Neural cell (in vitro differentiated cells): ENCODE measurements around the gene SERINC5. TPM values are rescaled to one million over a fixed set of nuclear protein-coding genes. Genes with fewer than 3 reads are reported as not detected.

Source experiments
- H2AFZ ChIP-seq: fragments of 200-600, 300-800 bp; sonication (generic), shearing (Covaris generic); 2 replicates; pipeline ENCODE4 v1.6.0; 2014; ENCODE audit warnings: low read depth, mild to moderate bottlenecking, antibody characterized with exemption, low read length, moderate library complexity
- H3F3A ChIP-seq: fragments of 200-600 bp; shearing (Covaris generic); 2 replicates; pipeline ENCODE4 v1.6.1; 2016; ENCODE audit warnings: mild to moderate bottlenecking, moderate library complexity, mixed read lengths, antibody characterized with exemption, low read length; ENCODE audit not compliant: insufficient read depth, poor library complexity, severe bottlenecking
- H3K27ac ChIP-seq: fragments of 200-600, 300-800 bp; sonication (generic), shearing (Covaris generic); 2 replicates; pipeline ENCODE4 v1.5.1; 2014; ENCODE audit warnings: mild to moderate bottlenecking, low read length, moderate library complexity
- H3K27me3 ChIP-seq: fragments of 300-800, 200-600 bp; sonication (generic), shearing (Covaris generic); 2 replicates; pipeline ENCODE4 v1.6.0; 2014; ENCODE audit warnings: mild to moderate bottlenecking, low read depth, low read length, moderate library complexity; ENCODE audit not compliant: insufficient read depth
- H3K36me3 ChIP-seq: fragments of 300-800, 200-600 bp; sonication (generic), shearing (Covaris generic); 2 replicates; pipeline ENCODE4 v1.5.1; 2014; ENCODE audit warnings: mild to moderate bottlenecking, antibody characterized with exemption, low read length, moderate library complexity; ENCODE audit not compliant: insufficient read depth
- H3K4me2 ChIP-seq: fragments of 300-800, 200-600 bp; sonication (generic), shearing (Covaris generic); 2 replicates; pipeline ENCODE4 v1.6.0; 2014; ENCODE audit warnings: mild to moderate bottlenecking, low read length
- H3K4me3 ChIP-seq: fragments of 300-800, 200-600 bp; sonication (generic), shearing (Covaris generic); 2 replicates; pipeline ENCODE4 v1.5.1; 2014; ENCODE audit warnings: mild to moderate bottlenecking, low read length, moderate library complexity
- H3K79me2 ChIP-seq: fragments of 200-600 bp; shearing (Covaris generic); replicated peaks from 2 replicates; pipeline ENCODE4 v1.6.0; 2014; ENCODE audit warnings: mild to moderate bottlenecking, low read length, moderate library complexity; ENCODE audit not compliant: insufficient read depth
- H3K9ac ChIP-seq: fragments of 300-800, 200-600 bp; sonication (generic), shearing (Covaris generic); 2 replicates; pipeline ENCODE4 v1.6.1; 2016; ENCODE audit warnings: mild to moderate bottlenecking, low read length, mixed read lengths
- H3K9me2 ChIP-seq: fragments of 200-600 bp; shearing (Covaris generic); 2 replicates; pipeline ENCODE4 v1.6.1; 2016; ENCODE audit warnings: mild to moderate bottlenecking, low read length, mixed read lengths; ENCODE audit not compliant: insufficient read depth
- H3K9me3 ChIP-seq: fragments of 200-600, 300-800 bp; sonication (generic), shearing (Covaris generic); 2 replicates; pipeline ENCODE4 v1.6.1; 2016; ENCODE audit warnings: mild to moderate bottlenecking, mixed run types, low read length, moderate library complexity, mixed read lengths
- H4K20me1 ChIP-seq: fragments of 200-600 bp; shearing (Covaris generic); 2 replicates; pipeline ENCODE4 v1.6.1; 2016; ENCODE audit warnings: mild to moderate bottlenecking, mixed run types; ENCODE audit not compliant: insufficient read depth
- CTCF ChIP-seq: fragments of 450-650 bp; IDR thresholded peaks from 2 replicates; pipeline ENCODE4 v1.5.1; 2014; ENCODE audit warnings: antibody characterized with exemption, mild to moderate bottlenecking, moderate library complexity; ENCODE audit not compliant: poor library complexity, severe bottlenecking
- EZH2 ChIP-seq: fragments of 200-600, 300-800 bp; shearing (Covaris generic), sonication (generic); IDR thresholded peaks from 2 replicates; pipeline ENCODE4 v1.6.1; 2014; ENCODE audit warnings: antibody characterized with exemption, low read length, borderline replicate concordance, mild to moderate bottlenecking; ENCODE audit not compliant: insufficient read depth, poor library complexity, severe bottlenecking
- MXI1 ChIP-seq: fragments of 450-650 bp; conservative IDR thresholded peaks from 2 replicates; pipeline ENCODE4 v1.6.1; 2014; ENCODE audit warnings: antibody characterized with exemption, mild to moderate bottlenecking; ENCODE audit not compliant: poor library complexity, severe bottlenecking
- POLR2AphosphoS5 ChIP-seq: IDR thresholded peaks from 2 replicates; pipeline ENCODE4 v1.6.1; 2012
- REST ChIP-seq: IDR thresholded peaks from 2 replicates; pipeline ENCODE4 v1.6.1; 2012; ENCODE audit warnings: borderline replicate concordance
- SMC3 ChIP-seq: fragments of 450-650 bp; conservative IDR thresholded peaks from 2 replicates; pipeline ENCODE4 v1.6.1; 2014; ENCODE audit warnings: antibody characterized with exemption, mild to moderate bottlenecking, moderate library complexity; ENCODE audit not compliant: poor library complexity
- TAF1 ChIP-seq: IDR thresholded peaks from 2 replicates; pipeline ENCODE4 v1.6.1; 2012; ENCODE audit warnings: low read depth
- polyA plus RNA-seq: library from polyadenylated mRNA; depleted of rRNA; stranded (reverse); fragments of >200 nt; gene quantifications from 2 replicates; pipeline ENCODE4 v1.2.3, GENCODE V29; 2014

Gene SERINC5
- polyA plus RNA-seq, 1 donor from 2014 or later = 5.8 TPM

GRCh38 chr5:80193401-80193800 lies 62.4 kb downstream of the SERINC5 start:
- Histone ChIP-seq H3K36me3 (no peaks in the 10 kb centered on the region), H3K4me2 (no peak overlapping the region), H3K4me3 (no peak overlapping the region), H4K20me1 (no peaks in the 10 kb centered on the region), H3F3A (no peaks in the 10 kb centered on the region), H2AFZ (no peak overlapping the region), H3K27ac (no peak overlapping the region), H3K9me2 (no peaks in the 10 kb centered on the region), H3K79me2 (no peaks in the 10 kb centered on the region), H3K9me3 (no peaks in the 10 kb centered on the region), H3K27me3 (no peaks in the 10 kb centered on the region), H3K9ac (no peak overlapping the region)
- no peak for TF ChIP-seq REST
- TF ChIP-seq MXI1 = no peak
- TF ChIP-seq CTCF = no peak

GRCh38 chr5:80192507-80193241 lies 63.2 kb downstream of the SERINC5 start:
- Histone ChIP-seq H3K9me3 (no peaks in the 10 kb centered on the region), H3K27me3 (no peaks in the 10 kb centered on the region), H2AFZ (no peak overlapping the region), H4K20me1 (no peaks in the 10 kb centered on the region), H3F3A (no peaks in the 10 kb centered on the region), H3K9ac (no peak overlapping the region), H3K79me2 (no peaks in the 10 kb centered on the region), H3K4me3 (no peak overlapping the region), H3K27ac (no peak overlapping the region), H3K9me2 (no peaks in the 10 kb centered on the region), H3K36me3 (no peaks in the 10 kb centered on the region), H3K4me2 (no peak overlapping the region)
- TF ChIP-seq SMC3 = no peak

- no peak overlapping the region for H2AFZ ChIP-seq
- H3K79me2 ChIP-seq = no peaks in the 10 kb centered on the region
- H3K36me3 ChIP-seq = no peaks in the 10 kb centered on the region
- no peak overlapping the region for H3K4me3 ChIP-seq
- H4K20me1 ChIP-seq = no peaks in the 10 kb centered on the region
- no peak for TF ChIP-seq SMC3
- TF ChIP-seq REST = no peak
- TF ChIP-seq TAF1 = no peak
- TF ChIP-seq POLR2AphosphoS5 = no peak
- TF ChIP-seq EZH2 = no peak
- no peak for TF ChIP-seq CTCF
- no peak overlapping the region for H3K4me2 ChIP-seq
- H3K9ac ChIP-seq = no peak overlapping the region
- H3K9me3 ChIP-seq = no peaks in the 10 kb centered on the region
- no peaks in the 10 kb centered on the region for H3K9me2 ChIP-seq
- no peaks in the 10 kb centered on the region for H3K27me3 ChIP-seq
- H3F3A ChIP-seq = no peaks in the 10 kb centered on the region
- H3K27ac ChIP-seq = no peak overlapping the region
Observed at GRCh38 chr5:80191991-80192398, 63.9 kb downstream of the SERINC5 start.
